Right lobe of liver (tissue), 4 donors: ENCODE measurements around the gene SLC15A3.

Source experiments
- CTCF ChIP-seq, 4 donors: fragments of 200-600 bp in 3 of 4; fragments of 450-650 bp in 1 of 4; IDR thresholded peaks; one replicate each; pipeline versions ENCODE4 v1.5.1 to v1.8.0; 2016 to 2022; ENCODE audit warnings: antibody characterized with exemption in 4 of 4, mild to moderate bottlenecking in 2 of 4
- POLR2A ChIP-seq: fragments of 450-650 bp; IDR thresholded peaks from one replicate; pipeline ENCODE4 v1.6.1; 2017; ENCODE audit warnings: antibody characterized with exemption, mild to moderate bottlenecking
- donor health status: DM: no; HTN: no; CAD: no.
- donor health status: DM: no; HTN: no; CAD: no.
- donor health status: DM: no; HTN: yes; CAD: no.

GRCh38 chr11:60944490-60945294 is 7.3 kb downstream of the SLC15A3 start:
- peak in 1 of 4 donors; percentile 4 for TF ChIP-seq CTCF (IDR thresholded peaks at IDR 0.05)
- no peak for TF ChIP-seq POLR2A
